Left cardiac atrium (tissue), 4 donors: ENCODE data around the gene CD81. TPM values are rescaled to one million over a fixed set of nuclear protein-coding genes. Genes with fewer than 3 reads are reported as not detected.

ENCODE experiments used
- ATAC-seq, 2 donors: fragments of 200-7000 bp; cut with Tn5 transposase; one replicate each; pipeline ENCODE4 v1.9.1; 2020; ENCODE audit warnings: mild to moderate bottlenecking in 2 of 2, moderate library complexity in 2 of 2
- DNase-seq: peaks from one replicate; pipeline ENCODE4 v3.0.0-alpha.2; 2020
- intact Hi-C, 2 donors: fragments of 100-400 bp; cut with DNase I; formaldehyde crosslinking; loops; one replicate each; pipeline versions ENCODE4 v1.14.1 to v1.15.1; 2022 to 2023
- total RNA-seq, 2 donors: library from RNA; stranded (reverse); fragmentation: NEBNext Ultra II Directional; extraction: Animal tissue kit (Norgen Biotek cat#: 25700); gene quantifications; one replicate each; pipeline ENCODE4 v1.2.1, GENCODE V29; 2021
- donor health status: DM: no; HTN: yes; CAD: no.
- donor health status: DM: no; HTN: yes; CAD: no; lungs with severe emphysema.
- donor health status: DM: yes; HTN: yes; CAD: no.
- donor health status: Dilated cardiomyopathy.

CD81 gene
- total RNA-seq, 2 donors from 2014 or later = 699 to 773 TPM

- intact Hi-C loops = loop anchor here in 1 of 2 donors (5.0 kb wide), 1 partner anchor 77 kb away; no protein-coding TSS in a partner anchor
- ATAC-seq (no peak), DNase-seq (no peak)
Measured at GRCh38 chr11:2440646-2441045, 63.5 kb downstream of the CD81 start.

DNA sequence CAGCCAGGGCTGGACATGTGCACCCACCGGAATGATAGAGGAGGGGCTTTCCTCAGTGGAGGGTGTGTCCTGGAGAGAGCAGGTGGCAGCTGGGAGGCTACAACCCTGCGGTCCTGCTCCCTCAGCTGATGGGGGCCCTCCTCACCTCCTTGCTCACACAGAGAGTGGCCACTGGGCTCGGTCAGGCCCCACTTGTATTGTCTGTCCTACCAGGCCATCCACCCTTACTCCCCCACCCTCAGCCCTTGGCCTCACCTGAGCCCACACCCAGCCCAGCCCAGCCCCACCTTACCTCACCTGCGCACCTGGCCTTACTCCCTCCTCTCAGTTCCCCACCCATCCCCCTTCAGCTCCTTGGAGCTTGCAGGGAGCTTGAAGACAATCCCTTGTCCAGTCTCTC lies 64.1 kb downstream of the CD81 start:
- DNase-seq (no peak), ATAC-seq (no peak)
- intact Hi-C loops = loop anchor here in 1 of 2 donors (5.0 kb wide), 1 partner anchor 76 kb away; no protein-coding TSS in a partner anchor

- ATAC-seq = no peak
- no peak for DNase-seq
- intact Hi-C loops = loop anchor here in 1 of 2 donors (5.0 kb wide), 1 partner anchor 75 kb away; no protein-coding TSS in a partner anchor
Measured at GRCh38 chr11:2442589-2442988, 65.5 kb downstream of the CD81 start.

DNA sequence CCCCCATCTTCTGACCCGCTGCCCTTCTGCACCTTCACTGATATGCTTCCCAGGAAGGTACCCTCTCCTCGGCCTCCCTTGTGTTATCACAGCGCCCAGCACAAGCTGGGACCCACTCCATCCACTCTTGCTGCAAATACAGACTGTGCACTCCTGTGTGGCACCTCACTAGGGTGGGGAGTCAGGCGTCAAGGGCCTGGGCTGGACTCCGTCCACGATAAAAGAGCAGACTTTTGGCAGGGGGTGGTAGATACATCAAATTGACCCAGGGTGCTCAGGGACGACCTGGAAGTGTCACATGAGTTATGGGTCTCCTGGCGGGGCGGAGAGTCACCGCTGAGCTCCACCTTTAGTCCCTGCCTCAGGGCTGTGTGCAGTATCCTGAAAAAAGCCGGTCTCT lies 66.3 kb downstream of the CD81 start:
- intact Hi-C loops = loop anchor here in 1 of 2 donors (5.0 kb wide), 1 partner anchor 74 kb away; no protein-coding TSS in a partner anchor
- ATAC-seq (no peak), DNase-seq (no peak)

GRCh38 chr11:2443881-2444820 lies 67.0 kb downstream of the CD81 start, which contains the start of gene TRPM5:
TRPM5 (minus strand) TSS chr11:2444514; CDS start chr11:2423036, 21,478 bp downstream.
- intact Hi-C loops = loop anchor here in 1 of 2 donors (5.0 kb wide), 1 partner anchor 73 kb away; no protein-coding TSS in a partner anchor
- DNase-seq (no peak), ATAC-seq (peak; percentile 12)

DNA sequence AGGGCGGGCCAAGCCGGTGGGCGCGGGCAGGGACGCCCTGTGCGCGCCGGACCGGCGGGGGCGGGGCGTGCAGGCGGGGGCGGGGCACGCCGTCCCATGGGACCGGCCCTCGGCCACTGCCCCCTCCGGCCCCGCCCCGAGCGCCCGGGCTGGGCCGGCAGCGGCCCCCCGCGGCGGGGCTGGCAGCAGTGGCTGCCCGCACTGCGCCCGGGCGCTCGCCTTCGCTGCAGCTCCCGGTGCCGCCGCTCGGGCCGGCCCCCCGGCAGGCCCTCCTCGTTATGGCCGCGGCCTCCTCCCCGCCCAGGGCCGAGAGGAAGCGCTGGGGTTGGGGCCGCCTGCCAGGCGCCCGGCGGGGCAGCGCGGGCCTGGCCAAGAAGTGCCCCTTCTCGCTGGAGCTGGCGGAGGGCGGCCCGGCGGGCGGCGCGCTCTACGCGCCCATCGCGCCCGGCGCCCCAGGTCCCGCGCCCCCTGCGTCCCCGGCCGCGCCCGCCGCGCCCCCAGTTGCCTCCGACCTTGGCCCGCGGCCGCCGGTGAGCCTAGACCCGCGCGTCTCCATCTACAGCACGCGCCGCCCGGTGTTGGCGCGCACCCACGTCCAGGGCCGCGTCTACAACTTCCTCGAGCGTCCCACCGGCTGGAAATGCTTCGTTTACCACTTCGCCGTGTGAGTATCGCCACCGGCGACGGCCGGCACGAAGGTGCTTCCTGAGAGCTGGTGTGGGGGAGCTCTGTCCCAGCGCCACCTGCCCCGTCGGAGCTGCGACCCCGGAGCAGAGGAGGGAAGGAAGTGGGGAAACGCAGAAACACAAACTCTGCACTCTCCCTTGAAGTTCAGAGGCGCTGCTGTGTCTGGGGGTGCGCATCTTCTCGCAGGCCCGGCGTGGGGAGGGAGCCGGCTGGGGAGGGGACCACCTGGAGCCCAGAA lies 68.0 kb downstream of the CD81 start, which contains the start of gene KCNQ1:
Gene KCNQ1, plus strand, starts transcription at position 188 of the 925 bp plus-strand sequence. Its CDS starts 91 bp downstream, at position 279.
- ATAC-seq = peak; percentile 83 to 87
- no peak for DNase-seq
- intact Hi-C loops = loop anchor here in 1 of 2 donors (5.0 kb wide), 1 partner anchor 72 kb away; no protein-coding TSS in a partner anchor

GRCh38 chr11:2445746-2446551 lies 68.8 kb downstream of the CD81 start:
- peak; percentile 10 for ATAC-seq
- DNase-seq = no peak

GRCh38 chr11:2446590-2447252 lies 69.6 kb downstream of the CD81 start:
- intact Hi-C loops = no loop called here
- ATAC-seq (no peak), DNase-seq (no peak)

More at GRCh38 chr11:2445746-2446551, 68.8 kb downstream of the CD81 start:
- intact Hi-C loops = no loop called here

Other genes starting within 250 kb of the CD81 start
- 100 to 1,000 TPM in 1 of 2 donors, 10 to 100 TPM in 1; 94.3 to 114 TPM for gene IGF2, start 237.9 kb upstream of the CD81 start, total RNA-seq
- gene INS, start 216.1 kb upstream of the CD81 start, total RNA-seq = not detected
- not detected for gene TH, start 205.5 kb upstream of the CD81 start, total RNA-seq
- under 1 TPM; 0.39 to 0.50 TPM for gene ASCL2, start 106.7 kb upstream of the CD81 start, total RNA-seq
- gene C11orf21, start 75.4 kb upstream of the CD81 start, total RNA-seq = 10 to 100 TPM in 1 of 2 donors, 1 to 10 TPM in 1; 4.8 to 19.1 TPM
- gene TSPAN32, start 75.3 kb upstream of the CD81 start, total RNA-seq = 10 to 100 TPM; 11.6 to 15.0 TPM
- 10 to 100 TPM; 34.9 to 45.7 TPM for gene TSSC4, start 23.4 kb downstream of the CD81 start, total RNA-seq
- gene TRPM5, start 67.2 kb downstream of the CD81 start, total RNA-seq = not detected
- 10 to 100 TPM; 33.5 to 39.7 TPM for gene KCNQ1, start 67.7 kb downstream of the CD81 start, total RNA-seq